ENCODE data around the gene BMP7. TPM values are rescaled to one million over a fixed set of nuclear protein-coding genes. Genes with fewer than 3 reads are reported as not detected.
"Not testable (repeated sequence)": the region's sequence is repeated elsewhere in the genome, so short reads cannot be mapped to it uniquely, and the experiment has no call there.

The BMP7 gene
- total and polyA plus RNA-seq, 2 experiments from 2014 or later: 130 to 276 TPM

DNA sequence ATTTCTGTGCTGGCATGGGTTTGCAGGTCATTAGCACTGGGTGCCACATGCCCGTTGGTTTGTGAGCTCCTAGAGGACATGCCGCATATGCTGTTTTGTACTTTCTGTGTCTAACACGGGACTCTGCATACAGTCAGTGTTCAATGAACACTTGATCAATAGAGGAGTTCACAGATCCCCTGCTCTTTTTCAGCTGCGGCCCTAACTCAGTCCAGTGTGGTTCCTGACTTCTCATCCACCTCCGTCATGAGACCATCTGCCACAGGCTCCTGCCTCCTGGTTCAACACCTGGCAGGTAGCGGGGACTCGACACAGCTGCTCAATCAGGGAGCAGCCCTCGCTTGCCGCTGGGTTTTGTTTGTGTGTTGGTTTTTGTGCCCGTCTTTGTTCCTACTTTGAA lies 13.8 kb upstream of the BMP7 start:
- DNase-seq (ENCODE audit: low read depth in 1 of 2, low spot score in 1 of 2): no peak
- Histone ChIP-seq H3K27ac (no peak overlapping the region), H3K36me3 (no peaks in the 10 kb centered on the region), H3K9me3 (ENCODE audit: low read depth) (no peaks in the 10 kb centered on the region), H3K4me3 (no peak overlapping the region), H3K4me1 (ENCODE audit: low read depth) (peaks cover 9% of the 10 kb centered on the region), H3K27me3 (no peaks in the 10 kb centered on the region)
- TF ChIP-seq, protein P1, sequence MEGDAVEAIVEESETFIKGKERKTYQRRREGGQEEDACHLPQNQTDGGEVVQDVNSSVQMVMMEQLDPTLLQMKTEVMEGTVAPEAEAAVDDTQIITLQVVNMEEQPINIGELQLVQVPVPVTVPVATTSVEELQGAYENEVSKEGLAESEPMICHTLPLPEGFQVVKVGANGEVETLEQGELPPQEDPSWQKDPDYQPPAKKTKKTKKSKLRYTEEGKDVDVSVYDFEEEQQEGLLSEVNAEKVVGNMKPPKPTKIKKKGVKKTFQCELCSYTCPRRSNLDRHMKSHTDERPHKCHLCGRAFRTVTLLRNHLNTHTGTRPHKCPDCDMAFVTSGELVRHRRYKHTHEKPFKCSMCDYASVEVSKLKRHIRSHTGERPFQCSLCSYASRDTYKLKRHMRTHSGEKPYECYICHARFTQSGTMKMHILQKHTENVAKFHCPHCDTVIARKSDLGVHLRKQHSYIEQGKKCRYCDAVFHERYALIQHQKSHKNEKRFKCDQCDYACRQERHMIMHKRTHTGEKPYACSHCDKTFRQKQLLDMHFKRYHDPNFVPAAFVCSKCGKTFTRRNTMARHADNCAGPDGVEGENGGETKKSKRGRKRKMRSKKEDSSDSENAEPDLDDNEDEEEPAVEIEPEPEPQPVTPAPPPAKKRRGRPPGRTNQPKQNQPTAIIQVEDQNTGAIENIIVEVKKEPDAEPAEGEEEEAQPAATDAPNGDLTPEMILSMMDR (IDR thresholded peaks at IDR 0.05; ENCODE audit: low read depth, low read length): no peak

DNA sequence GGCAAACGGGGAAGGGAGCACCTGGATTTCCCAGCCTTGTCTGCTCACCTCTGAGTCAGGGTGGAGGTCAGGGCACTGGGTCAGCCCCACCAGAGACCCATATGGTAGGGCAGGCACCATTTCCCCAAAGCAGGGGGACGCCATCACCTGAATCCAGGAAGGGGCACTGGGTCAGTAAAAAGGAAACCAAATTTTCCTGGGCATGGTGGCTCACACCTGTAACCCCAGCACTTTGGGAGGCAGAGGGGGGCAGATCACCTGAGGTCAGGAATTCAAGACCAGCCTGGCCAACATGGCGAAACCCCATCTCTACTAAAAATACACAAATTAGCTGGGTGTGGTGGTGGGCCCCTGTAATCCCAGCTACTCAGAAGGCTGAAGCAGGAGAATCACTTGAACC lies 13.1 kb upstream of the BMP7 start:
- not testable (repeated sequence) for H3K27me3 ChIP-seq; DNase-seq (ENCODE audit: low read depth in 1 of 2, low spot score in 1 of 2)

DNA sequence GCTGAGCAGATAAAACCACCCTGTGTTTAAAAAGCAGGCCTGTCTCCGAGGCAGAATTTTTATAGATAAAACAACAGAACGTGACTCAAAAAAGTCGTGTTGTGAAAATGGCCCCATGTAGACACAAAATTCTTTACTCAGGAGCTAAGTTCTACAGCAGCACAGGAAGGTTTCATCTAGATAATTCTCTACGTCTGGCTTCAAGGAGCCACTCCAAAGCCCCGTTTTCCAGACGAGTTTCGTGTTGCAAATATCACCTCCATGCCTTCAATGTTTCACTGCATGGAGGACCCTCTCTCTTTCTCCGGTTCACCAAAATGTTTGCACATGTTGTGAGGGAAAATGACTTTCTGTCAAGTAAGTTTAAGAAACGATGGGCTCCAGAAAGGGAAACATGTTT lies 12.0 kb upstream of the BMP7 start:
- no peak overlapping the region for H3K4me3 ChIP-seq
- H3K36me3 ChIP-seq: no peaks in the 10 kb centered on the region
- TF ChIP-seq, protein P1 (IDR thresholded peaks at IDR 0.05; ENCODE audit: low read depth, low read length): no peak
- H3K27ac ChIP-seq: no peak overlapping the region
- H3K27me3 ChIP-seq: no peaks in the 10 kb centered on the region
- H3K4me1 ChIP-seq (ENCODE audit: low read depth): peaks cover 12% of the 10 kb centered on the region
- no peak for DNase-seq (ENCODE audit: low read depth in 1 of 2, low spot score in 1 of 2)
- H3K9me3 ChIP-seq (ENCODE audit: low read depth): no peaks in the 10 kb centered on the region

More for the DNA sequence above, 13.1 kb upstream of the BMP7 start:
- H3K36me3 ChIP-seq; H3K9me3 ChIP-seq (ENCODE audit: low read depth); H3K27ac ChIP-seq; H3K4me3 ChIP-seq; H3K4me1 ChIP-seq (ENCODE audit: low read depth): not testable (repeated sequence)

DNA sequence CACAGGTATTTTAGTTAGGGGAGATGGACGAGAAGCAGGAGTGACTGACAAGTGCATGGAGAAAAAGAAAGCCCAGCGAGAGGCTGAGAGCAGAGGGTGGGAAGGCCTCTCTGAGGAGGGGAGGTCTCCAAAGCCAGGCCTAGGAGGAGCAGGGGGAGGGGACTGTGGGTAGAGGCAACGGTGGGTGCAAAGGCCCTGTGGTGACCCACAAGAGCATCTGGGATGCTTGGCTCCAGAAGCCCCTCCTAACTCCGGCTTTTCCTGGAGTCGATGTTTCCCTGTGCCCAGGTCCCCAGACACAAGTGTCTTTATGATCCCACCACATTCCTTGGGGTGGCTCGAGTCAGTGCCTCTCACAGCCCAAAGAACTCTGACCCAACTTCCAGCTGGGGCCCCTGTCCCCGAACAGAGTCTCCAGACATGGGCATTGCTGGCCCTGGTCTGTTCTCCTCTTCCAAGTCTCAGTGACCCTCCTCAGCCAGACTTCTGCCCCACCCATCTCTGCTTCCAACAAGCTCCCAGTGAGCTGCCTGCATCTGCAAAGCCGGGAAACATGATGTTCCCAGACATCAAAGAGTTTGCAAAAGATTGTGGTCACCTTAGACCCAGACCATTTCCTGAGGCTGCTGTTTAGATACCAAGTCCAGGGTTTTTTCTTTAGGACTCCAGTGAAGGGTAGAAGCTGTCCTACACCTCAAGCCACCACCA lies 11.1 kb upstream of the BMP7 start:
- no peak for DNase-seq (ENCODE audit: low read depth in 1 of 2, low spot score in 1 of 2)
- H3K27ac ChIP-seq: no peak overlapping the region

DNA sequence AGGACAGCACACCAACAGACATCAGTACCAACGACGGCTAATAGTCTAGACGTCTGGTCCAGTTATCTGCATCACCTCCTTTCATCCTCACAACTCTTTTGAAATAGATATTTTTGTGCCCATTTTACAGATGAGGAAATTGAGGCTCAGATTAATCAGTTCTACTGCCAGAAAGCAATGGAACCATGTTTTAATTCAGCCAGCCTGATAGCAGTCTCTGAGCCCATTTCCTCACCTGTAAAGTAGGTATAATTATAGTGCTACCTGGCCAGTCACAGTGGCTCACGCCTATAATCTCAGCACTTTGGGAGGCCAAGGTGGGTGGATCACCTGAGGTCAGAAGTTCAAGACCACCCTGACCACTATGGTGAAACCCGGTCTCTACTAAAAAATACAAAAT lies 9.8 kb upstream of the BMP7 start:
- Histone ChIP-seq H3K27ac (no peak overlapping the region), H3K9me3 (ENCODE audit: low read depth) (no peaks in the 10 kb centered on the region), H3K4me1 (ENCODE audit: low read depth) (peaks cover 13% of the 10 kb centered on the region), H3K4me3 (no peak overlapping the region), H3K36me3 (no peaks in the 10 kb centered on the region), H3K27me3 (no peaks in the 10 kb centered on the region)
- DNase-seq (ENCODE audit: low read depth in 1 of 2, low spot score in 1 of 2): no peak
- TF ChIP-seq, protein P1 (IDR thresholded peaks at IDR 0.05; ENCODE audit: low read depth, low read length): no peak

More for the DNA sequence above, 11.1 kb upstream of the BMP7 start:
- no peaks in the 10 kb centered on the region for H3K9me3 ChIP-seq (ENCODE audit: low read depth)
- H3K27me3 ChIP-seq: no peaks in the 10 kb centered on the region
- TF ChIP-seq, protein P1 (IDR thresholded peaks at IDR 0.05; ENCODE audit: low read depth, low read length): no peak
- H3K36me3 ChIP-seq: no peaks in the 10 kb centered on the region
- peaks cover 13% of the 10 kb centered on the region for H3K4me1 ChIP-seq (ENCODE audit: low read depth)
- H3K4me3 ChIP-seq: no peak overlapping the region

DNA sequence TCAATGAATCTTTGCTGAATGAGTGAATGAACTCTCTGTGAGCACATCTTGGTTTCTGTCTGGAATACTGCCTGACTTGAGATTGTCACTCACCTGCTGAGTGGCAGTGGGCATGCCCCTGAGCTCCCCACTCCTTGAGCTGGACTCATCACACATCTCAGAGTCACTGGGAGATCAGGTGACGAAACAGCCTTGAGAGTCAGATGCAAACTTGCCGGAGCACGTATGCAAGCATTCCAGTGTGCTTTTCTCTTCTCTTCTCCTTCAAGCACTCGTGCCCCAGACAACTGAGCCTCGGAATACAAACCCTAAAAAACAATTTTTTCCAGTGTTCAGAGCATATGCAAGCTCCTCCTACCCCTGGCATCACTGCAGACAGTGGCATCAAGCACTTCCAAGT lies 9.4 kb upstream of the BMP7 start:
- TF ChIP-seq, protein P1 (IDR thresholded peaks at IDR 0.05; ENCODE audit: low read depth, low read length): no peak
- no peaks in the 10 kb centered on the region for H3K9me3 ChIP-seq (ENCODE audit: low read depth)
- no peak overlapping the region for H3K27ac ChIP-seq
- H3K36me3 ChIP-seq: no peaks in the 10 kb centered on the region
- peaks cover 14% of the 10 kb centered on the region for H3K4me1 ChIP-seq (ENCODE audit: low read depth)
- DNase-seq (ENCODE audit: low read depth in 1 of 2, low spot score in 1 of 2): no peak
- no peaks in the 10 kb centered on the region for H3K27me3 ChIP-seq
- no peak overlapping the region for H3K4me3 ChIP-seq

Data from cardiac muscle cell (in vitro differentiated cells and primary cell).